HEK293T (cell line): ENCODE measurements around the gene LRIG3.

Experiments
- BHLHE40 ChIP-seq: fragments of 450-650 bp; IDR thresholded peaks from 2 replicates; pipeline ENCODE4 v1.6.1; 2016; ENCODE audit warnings: mild to moderate bottlenecking, moderate library complexity, borderline replicate concordance
- ELF4 ChIP-seq: fragments of 450-650 bp; IDR thresholded peaks from 2 replicates; pipeline ENCODE4 v1.6.1; 2017; ENCODE audit warnings: antibody characterized with exemption
- FOXM1 ChIP-seq: fragments of 450-650 bp; IDR thresholded peaks from 2 replicates; pipeline ENCODE4 v1.6.1; 2017; ENCODE audit warnings: mild to moderate bottlenecking, borderline replicate concordance

- TF ChIP-seq ELF4, result no peak
- TF ChIP-seq FOXM1, result no peak
- no peak for TF ChIP-seq BHLHE40
Observed at GRCh38 chr12:58860788-58861240, 59.5 kb downstream of the LRIG3 start.
